Uterus (tissue), 4 donors: ENCODE results near the gene PUS7L. TPM values are rescaled to one million over a fixed set of nuclear protein-coding genes. Genes with fewer than 3 reads are reported as not detected.

ENCODE experiments used
- DNase-seq, 2 donors: peaks; one replicate each; pipeline ENCODE4 v3.0.0-alpha.2; 2019 to 2020
- H3K27ac ChIP-seq, 2 donors: fragments of 200-600 bp; sonication (generic); 1 replicate in 1 of 2; 2 replicates in 1 of 2; pipeline ENCODE4 v1.5.1; 2016 to 2018
- H3K27me3 ChIP-seq, 2 donors: fragments of 200-600 bp; sonication (generic); one replicate each; pipeline ENCODE4 v1.5.1; 2018 to 2019; ENCODE audit warnings: control low read depth in 1 of 2
- H3K36me3 ChIP-seq, 2 donors: fragments of 200-600 bp; sonication (generic); one replicate each; pipeline ENCODE4 v1.5.1; 2019; ENCODE audit warnings: control low read depth in 1 of 2
- H3K4me1 ChIP-seq, 2 donors: fragments of 200-600 bp; sonication (generic); one replicate each; pipeline ENCODE4 v1.5.1; 2018 to 2019; ENCODE audit warnings: control low read depth in 1 of 2
- H3K4me3 ChIP-seq, 2 donors: fragments of 200-600 bp; sonication (generic); 1 replicate in 1 of 2; 2 replicates in 1 of 2; pipeline ENCODE4 v1.5.1; 2018 to 2019; ENCODE audit warnings: mild to moderate bottlenecking in 1 of 2
- H3K9me3 ChIP-seq, 2 donors: fragments of 200-600 bp; sonication (generic); one replicate each; pipeline ENCODE4 v1.5.1; 2019; ENCODE audit warnings: control low read depth in 1 of 2
- CTCF ChIP-seq, 4 experiments: fragments of 200-600 bp in 2 of 4; fragments of 450-650 bp in 2 of 4; sonication (generic) in 2 of 4; IDR thresholded peaks; one replicate each; pipeline ENCODE4 v1.5.1; 2016 to 2019; ENCODE audit warnings: antibody characterized with exemption in 4 of 4, mild to moderate bottlenecking in 2 of 4, moderate library complexity in 1 of 4
- POLR2A ChIP-seq, 2 donors: fragments of 450-650 bp; IDR thresholded peaks; one replicate each; pipeline ENCODE4 v1.6.1; 2016; ENCODE audit warnings: antibody characterized with exemption in 2 of 2, mild to moderate bottlenecking in 1 of 2, moderate library complexity in 1 of 2
- intact Hi-C: fragments of 100-400 bp; cut with DNase I; formaldehyde crosslinking; loops from one replicate; pipeline ENCODE4 v1.15.1; 2023; ENCODE audit warnings: low total_unique reads
- total RNA-seq, 4 donors: library from RNA; depleted of rRNA in 3 of 4; stranded (reverse); fragments of >200 nt in 3 of 4; gene quantifications; one replicate each; pipeline versions ENCODE4 v1.1.0 to v1.2.4, GENCODE V29; 2014 to 2023
- donor health status: DM: yes; HTN: yes; CAD: no.

PUS7L gene
- total RNA-seq, 4 donors from 2014 or later = 10.6 to 39.6 (median 19.1) TPM

DNA sequence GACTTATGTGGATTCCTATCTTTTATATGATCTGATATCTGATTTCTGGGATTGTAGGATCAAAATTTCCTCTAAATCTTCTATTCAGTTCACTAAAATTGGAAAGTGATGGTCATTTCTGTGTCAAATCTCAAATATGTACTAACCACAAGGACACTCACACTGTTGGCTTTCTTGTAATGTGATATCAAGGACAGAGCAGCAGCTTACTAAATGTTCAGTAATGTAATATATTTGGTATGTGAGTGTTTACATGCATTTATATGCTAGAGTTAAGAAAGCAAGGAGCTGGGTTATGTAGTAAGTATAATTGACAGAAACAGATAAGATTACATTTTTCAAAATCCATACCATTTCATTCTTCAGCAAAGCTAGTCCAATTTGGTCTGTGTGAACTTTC is 16.5 kb downstream of the PUS7L start:
- Histone ChIP-seq H3K4me3 (no peak overlapping the region), H3K4me1 (no peaks in the 10 kb centered on the region), H3K27ac (no peak overlapping the region), H3K36me3 (no peaks in the 10 kb centered on the region), H3K9me3 (no peaks in the 10 kb centered on the region), H3K27me3 (no peaks in the 10 kb centered on the region)
- no peak for TF ChIP-seq CTCF (IDR thresholded peaks at IDR 0.05)
- TF ChIP-seq POLR2A (IDR thresholded peaks at IDR 0.05) = no peak
- intact Hi-C loops = no loop called here
- no peak for DNase-seq

DNA sequence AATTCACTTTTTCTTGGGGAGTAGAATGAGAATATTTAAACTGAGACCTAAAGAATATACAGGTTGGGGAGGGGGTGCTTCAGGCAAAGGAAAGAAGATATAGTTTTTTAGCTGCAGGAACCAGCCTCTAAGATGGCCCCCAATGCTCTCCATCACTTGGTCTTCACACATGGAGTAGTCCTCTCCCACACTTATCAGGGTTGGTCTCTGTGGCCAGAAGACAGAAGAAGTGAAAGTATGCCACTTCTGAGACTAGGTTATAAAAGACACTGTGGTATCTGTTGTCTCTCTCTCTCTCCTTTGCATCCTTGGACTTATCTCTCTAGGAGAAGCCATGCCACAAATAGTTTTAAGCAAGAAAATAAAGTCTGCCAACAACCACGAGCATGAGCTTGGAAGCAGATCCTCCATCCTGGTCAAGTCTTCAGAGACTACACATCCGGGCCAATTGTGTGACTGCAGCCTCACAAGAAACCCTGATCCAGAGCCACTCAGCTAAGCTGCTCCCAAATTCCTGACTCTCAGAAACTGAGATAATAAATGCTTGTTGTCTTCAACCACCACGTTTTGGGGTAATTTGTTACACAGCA is 18.0 kb downstream of the PUS7L start:
- H3K36me3 ChIP-seq = no peaks in the 10 kb centered on the region
- no peak for TF ChIP-seq CTCF (IDR thresholded peaks at IDR 0.05)
- no peak for TF ChIP-seq POLR2A (IDR thresholded peaks at IDR 0.05)
- no peaks in the 10 kb centered on the region for H3K9me3 ChIP-seq
- no peak overlapping the region for H3K27ac ChIP-seq
- no peak for DNase-seq
- no peak overlapping the region for H3K4me3 ChIP-seq
- intact Hi-C loops = no loop called here
- H3K4me1 ChIP-seq = no peaks in the 10 kb centered on the region
- no peaks in the 10 kb centered on the region for H3K27me3 ChIP-seq

GRCh38 chr12:43737646-43738045 is 20.9 kb downstream of the PUS7L start:
- Histone ChIP-seq H3K9me3 (no peaks in the 10 kb centered on the region), H3K36me3 (no peaks in the 10 kb centered on the region), H3K27me3 (no peaks in the 10 kb centered on the region), H3K27ac (no peak overlapping the region), H3K4me1 (no peaks in the 10 kb centered on the region), H3K4me3 (no peak overlapping the region)
- no peak for TF ChIP-seq CTCF (IDR thresholded peaks at IDR 0.05)
- no peak for TF ChIP-seq POLR2A (IDR thresholded peaks at IDR 0.05)
- no peak for DNase-seq
- intact Hi-C loops = no loop called here

DNA sequence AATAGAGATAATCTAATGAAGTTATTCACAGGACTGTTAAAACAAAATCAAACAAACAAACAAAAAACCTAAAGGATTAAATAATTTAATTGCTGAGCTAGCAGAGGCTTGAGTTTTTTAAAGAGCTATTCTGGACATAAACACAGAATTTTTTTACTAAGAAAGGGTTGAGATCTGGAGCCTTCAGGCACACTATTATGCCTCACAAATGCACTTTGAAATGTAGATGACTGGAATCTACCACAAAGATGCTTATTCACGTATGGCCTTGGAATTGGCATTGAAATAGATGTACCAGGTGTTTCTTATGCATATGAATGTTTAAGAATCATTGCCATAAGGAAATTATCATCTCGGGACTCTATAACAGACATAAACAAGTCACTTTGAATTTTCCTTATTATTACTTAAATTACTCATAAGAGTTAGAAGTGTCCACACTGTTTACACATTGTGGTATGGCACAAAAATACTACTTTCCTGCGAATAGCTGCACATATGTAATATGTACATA is 21.6 kb downstream of the PUS7L start:
- Histone ChIP-seq H3K27me3 (no peaks in the 10 kb centered on the region), H3K27ac (no peak overlapping the region), H3K9me3 (no peaks in the 10 kb centered on the region), H3K36me3 (no peaks in the 10 kb centered on the region), H3K4me1 (no peaks in the 10 kb centered on the region), H3K4me3 (no peak overlapping the region)
- no peak for DNase-seq
- TF ChIP-seq POLR2A (IDR thresholded peaks at IDR 0.05) (no peak), CTCF (IDR thresholded peaks at IDR 0.05) (no peak)
- intact Hi-C loops = no loop called here

GRCh38 chr12:43733687-43734086 is 24.9 kb downstream of the PUS7L start:
- Histone ChIP-seq H3K4me3 (no peak overlapping the region), H3K27me3 (no peaks in the 10 kb centered on the region), H3K36me3 (no peaks in the 10 kb centered on the region), H3K27ac (no peak overlapping the region), H3K4me1 (no peaks in the 10 kb centered on the region), H3K9me3 (no peaks in the 10 kb centered on the region)
- intact Hi-C loops = no loop called here
- no peak for TF ChIP-seq CTCF (IDR thresholded peaks at IDR 0.05)
- TF ChIP-seq POLR2A (IDR thresholded peaks at IDR 0.05) = no peak
- DNase-seq = no peak
